NB4 (cell line): Measurements from ENCODE around the gene TMEM229B.

ENCODE experiments used
- POLR2A ChIP-seq: IDR thresholded peaks from 2 replicates; pipeline ENCODE4 v1.6.1; 2011; ENCODE audit warnings: mild to moderate bottlenecking; ENCODE audit not compliant: insufficient read length; ENCODE audit errors: extremely low read depth
- TF ChIP-seq, protein P1 (sequence below): IDR thresholded peaks from one replicate; pipeline ENCODE4 v1.5.1; 2012; ENCODE audit warnings: low read depth, low read length

DNA sequence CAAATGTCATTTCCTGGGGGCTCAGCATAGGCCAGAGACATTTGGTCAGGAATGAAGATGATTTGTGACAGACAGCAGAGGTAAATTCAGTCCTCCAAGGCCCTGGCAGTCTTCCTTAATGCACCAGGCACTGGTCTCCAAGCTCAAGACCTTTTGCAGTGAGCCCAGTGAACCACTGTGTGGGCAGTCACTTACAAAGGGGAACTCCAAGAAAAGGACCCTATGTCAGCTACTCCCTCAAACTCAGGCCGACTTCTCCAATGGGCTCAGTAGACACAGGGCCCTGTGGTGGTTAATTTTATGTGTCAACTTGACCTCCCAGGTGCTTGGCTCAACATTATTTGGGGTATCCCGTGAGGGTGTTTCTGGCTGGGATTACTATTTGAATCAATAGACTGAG, 47.3 kb downstream of the TMEM229B start:
- TF ChIP-seq, protein P1, sequence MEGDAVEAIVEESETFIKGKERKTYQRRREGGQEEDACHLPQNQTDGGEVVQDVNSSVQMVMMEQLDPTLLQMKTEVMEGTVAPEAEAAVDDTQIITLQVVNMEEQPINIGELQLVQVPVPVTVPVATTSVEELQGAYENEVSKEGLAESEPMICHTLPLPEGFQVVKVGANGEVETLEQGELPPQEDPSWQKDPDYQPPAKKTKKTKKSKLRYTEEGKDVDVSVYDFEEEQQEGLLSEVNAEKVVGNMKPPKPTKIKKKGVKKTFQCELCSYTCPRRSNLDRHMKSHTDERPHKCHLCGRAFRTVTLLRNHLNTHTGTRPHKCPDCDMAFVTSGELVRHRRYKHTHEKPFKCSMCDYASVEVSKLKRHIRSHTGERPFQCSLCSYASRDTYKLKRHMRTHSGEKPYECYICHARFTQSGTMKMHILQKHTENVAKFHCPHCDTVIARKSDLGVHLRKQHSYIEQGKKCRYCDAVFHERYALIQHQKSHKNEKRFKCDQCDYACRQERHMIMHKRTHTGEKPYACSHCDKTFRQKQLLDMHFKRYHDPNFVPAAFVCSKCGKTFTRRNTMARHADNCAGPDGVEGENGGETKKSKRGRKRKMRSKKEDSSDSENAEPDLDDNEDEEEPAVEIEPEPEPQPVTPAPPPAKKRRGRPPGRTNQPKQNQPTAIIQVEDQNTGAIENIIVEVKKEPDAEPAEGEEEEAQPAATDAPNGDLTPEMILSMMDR = no peak
- no peak for TF ChIP-seq POLR2A
